Measurements from ENCODE around the gene DCXR. TPM values are rescaled to one million over a fixed set of nuclear protein-coding genes. Genes with fewer than 3 reads are reported as not detected.

The DCXR gene
- total and polyA plus RNA-seq, 12 donors, result 155 to 387 (median 195) TPM

- Histone ChIP-seq H3K27me3 (no peaks in the 10 kb centered on the region), H3K9me3 (no peaks in the 10 kb centered on the region), H3K4me1 (peaks cover 17 to 33% (median 24%) of the 10 kb centered on the region in 9 donors), H3K4me3 (no peak overlapping the region), H3K27ac (no peak overlapping the region), H3K36me3 (peaks cover 0 to 26% (median 0%) of the 10 kb centered on the region in 9 donors)
- DNase-seq, result no peak
- intact Hi-C loops (cut with DNase I), result loop anchor here in 2 of 10 donors (5.0 kb wide), 2 partner anchors 57 to 62 kb away; partner anchors contain the start of gene NOTUM (in 1 of the 2)
- ATAC-seq, result no peak
- WGBS, 2 donors, result 89% methylated on average over 33 of the region's 33 CpGs
- TF ChIP-seq, protein P1, sequence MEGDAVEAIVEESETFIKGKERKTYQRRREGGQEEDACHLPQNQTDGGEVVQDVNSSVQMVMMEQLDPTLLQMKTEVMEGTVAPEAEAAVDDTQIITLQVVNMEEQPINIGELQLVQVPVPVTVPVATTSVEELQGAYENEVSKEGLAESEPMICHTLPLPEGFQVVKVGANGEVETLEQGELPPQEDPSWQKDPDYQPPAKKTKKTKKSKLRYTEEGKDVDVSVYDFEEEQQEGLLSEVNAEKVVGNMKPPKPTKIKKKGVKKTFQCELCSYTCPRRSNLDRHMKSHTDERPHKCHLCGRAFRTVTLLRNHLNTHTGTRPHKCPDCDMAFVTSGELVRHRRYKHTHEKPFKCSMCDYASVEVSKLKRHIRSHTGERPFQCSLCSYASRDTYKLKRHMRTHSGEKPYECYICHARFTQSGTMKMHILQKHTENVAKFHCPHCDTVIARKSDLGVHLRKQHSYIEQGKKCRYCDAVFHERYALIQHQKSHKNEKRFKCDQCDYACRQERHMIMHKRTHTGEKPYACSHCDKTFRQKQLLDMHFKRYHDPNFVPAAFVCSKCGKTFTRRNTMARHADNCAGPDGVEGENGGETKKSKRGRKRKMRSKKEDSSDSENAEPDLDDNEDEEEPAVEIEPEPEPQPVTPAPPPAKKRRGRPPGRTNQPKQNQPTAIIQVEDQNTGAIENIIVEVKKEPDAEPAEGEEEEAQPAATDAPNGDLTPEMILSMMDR (IDR thresholded peaks at IDR 0.05), result no peak
Measured at GRCh38 chr17:82018989-82019689, 18.4 kb downstream of the DCXR start.

DNA sequence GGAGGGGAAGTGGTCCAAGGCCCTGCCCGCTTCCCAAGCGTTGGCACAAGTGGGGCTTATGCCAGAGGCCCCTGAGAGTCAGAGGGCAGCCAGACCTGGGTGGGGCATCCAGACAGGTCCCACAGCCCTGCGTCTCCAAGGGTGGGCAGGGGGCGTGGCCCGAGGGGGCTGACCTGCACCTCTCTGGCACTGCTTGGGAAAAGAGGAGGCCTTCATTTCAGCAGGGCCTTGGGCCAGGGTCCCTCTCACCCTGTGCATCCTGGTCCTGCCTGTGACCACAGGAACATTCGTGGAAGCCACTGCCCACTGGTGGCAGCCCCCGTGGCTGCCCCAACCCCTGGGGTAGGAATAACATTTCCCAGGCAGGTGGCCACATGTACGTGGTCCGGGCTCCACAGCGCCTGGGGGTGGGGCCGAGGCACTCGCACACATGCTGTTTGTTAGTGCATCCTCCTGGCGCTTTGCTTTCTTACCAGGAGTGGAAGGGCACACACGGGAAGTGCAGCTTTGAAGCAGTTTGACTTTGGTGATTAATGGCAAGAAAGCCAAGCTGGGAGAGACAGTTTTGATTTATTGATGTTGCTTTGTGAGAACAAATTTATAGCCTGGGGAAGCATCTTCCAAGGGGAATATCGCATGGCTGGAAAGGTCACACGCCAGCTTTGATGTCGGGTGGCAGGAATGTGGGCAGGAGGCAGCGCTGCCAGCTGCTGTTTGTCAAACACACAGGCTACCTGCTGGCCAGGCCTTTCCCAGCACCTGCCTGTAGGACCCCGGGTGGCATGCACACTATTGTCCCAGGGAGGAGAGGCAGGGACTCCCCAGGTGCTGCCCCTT is 19.1 kb downstream of the DCXR start:
- Histone ChIP-seq H3K4me1 (peaks cover 12 to 33% (median 22%) of the 10 kb centered on the region in 9 donors), H3K27ac (no peak overlapping the region), H3K9me3 (no peaks in the 10 kb centered on the region), H3K36me3 (peaks cover 0 to 27% (median 0%) of the 10 kb centered on the region in 9 donors), H3K4me3 (no peak overlapping the region), H3K27me3 (no peaks in the 10 kb centered on the region)
- DNase-seq (no peak), ATAC-seq (no peak)
- WGBS, 2 donors, result 77 to 80% methylated on average over 19 of the region's 19 CpGs
- TF ChIP-seq, protein P1 (IDR thresholded peaks at IDR 0.05), result no peak
- intact Hi-C loops (cut with DNase I), result loop anchor here in 2 of 10 donors (5.0 kb wide), 2 partner anchors 56 to 61 kb away; partner anchors contain the start of gene NOTUM (in 1 of the 2)

GRCh38 chr17:82017612-82018151 is 19.8 kb downstream of the DCXR start:
- TF ChIP-seq, protein P1 (IDR thresholded peaks at IDR 0.05), result no peak
- Histone ChIP-seq H3K4me1 (peaks cover 17 to 38% (median 25%) of the 10 kb centered on the region in 9 donors), H3K27ac (no peak overlapping the region), H3K36me3 (peaks cover 0 to 29% (median 0%) of the 10 kb centered on the region in 9 donors), H3K27me3 (no peaks in the 10 kb centered on the region), H3K9me3 (no peaks in the 10 kb centered on the region), H3K4me3 (no peak overlapping the region)
- no peak for ATAC-seq
- intact Hi-C loops (cut with DNase I), result loop anchor here in 3 of 10 donors (2.0 to 5.0 kb wide), 3 partner anchors 51 to 60 kb away; partner anchors contain the start of gene NOTUM (in 1 of the 3)
- WGBS, 2 donors, result 78 to 88% methylated on average over 13 of the region's 13 CpGs
- DNase-seq, result no peak
